Osteoblast (primary cell): ENCODE measurements around the gene USP3. TPM values are rescaled to one million over a fixed set of nuclear protein-coding genes. Genes with fewer than 3 reads are reported as not detected.

Experiments used
- DNase-seq: peaks from one replicate; pipeline ENCODE4 v3.0.0; 2011; ENCODE audit warnings: low spot score, mixed read lengths; ENCODE audit not compliant: insufficient read length; ENCODE audit errors: missing footprints
- H2AFZ ChIP-seq: 2 replicates; pipeline ENCODE4 v1.6.0; 2011; ENCODE audit warnings: mild to moderate bottlenecking, low read length
- H3K27ac ChIP-seq: 2 replicates; pipeline ENCODE4 v1.5.1; 2011; ENCODE audit warnings: mild to moderate bottlenecking, low read depth, low read length, moderate library complexity
- H3K27me3 ChIP-seq: 2 replicates; pipeline ENCODE4 v1.6.0; 2012; ENCODE audit warnings: mild to moderate bottlenecking, control low read depth, inconsistent platforms, low read length, moderate library complexity; ENCODE audit not compliant: insufficient read depth
- H3K36me3 ChIP-seq: 2 replicates; pipeline ENCODE4 v1.5.1; 2011; ENCODE audit warnings: mild to moderate bottlenecking, low read length, control low read depth, moderate library complexity; ENCODE audit not compliant: insufficient read depth
- H3K4me1 ChIP-seq: 2 replicates; pipeline ENCODE4 v1.5.1; 2011; ENCODE audit warnings: mild to moderate bottlenecking, low read length, control low read depth, moderate library complexity; ENCODE audit not compliant: insufficient read depth
- H3K4me2 ChIP-seq: 2 replicates; pipeline ENCODE4 v1.6.0; 2011; ENCODE audit warnings: mild to moderate bottlenecking, low read length; ENCODE audit not compliant: insufficient read depth
- H3K4me3 ChIP-seq: fragments of 200-600 bp; sonication (generic); 3 replicates; pipeline ENCODE4 v1.5.1; 2012; ENCODE audit warnings: mild to moderate bottlenecking, low read length, inconsistent platforms; ENCODE audit not compliant: insufficient read depth
- H3K79me2 ChIP-seq: 2 replicates; pipeline ENCODE4 v1.6.0; 2012; ENCODE audit warnings: mild to moderate bottlenecking, low read length, control low read depth, inconsistent platforms; ENCODE audit not compliant: insufficient read depth
- H3K9me3 ChIP-seq: 2 replicates; pipeline ENCODE4 v1.5.1; 2011; ENCODE audit warnings: low read depth, low read length, control low read depth
- H4K20me1 ChIP-seq: 2 replicates; pipeline ENCODE4 v1.6.0; 2012; ENCODE audit warnings: mild to moderate bottlenecking, low read length, control low read depth; ENCODE audit not compliant: insufficient read depth
- CTCF ChIP-seq: IDR thresholded peaks from 2 replicates; pipeline ENCODE4 v1.5.1; 2011; ENCODE audit warnings: mild to moderate bottlenecking, low read depth, low read length, moderate library complexity; ENCODE audit errors: extremely low read depth
- total RNA-seq: library from RNA; depleted of rRNA; stranded (reverse); fragments of >200 nt; gene quantifications from 2 replicates; pipeline ENCODE4 v1.2.3, GENCODE V29; 2012

USP3 gene
- total RNA-seq, 1 donor: 60.1 TPM

GRCh38 chr15:63493436-63493835 is 11.0 kb upstream of the USP3 start:
- Histone ChIP-seq H4K20me1 (no peaks in the 10 kb centered on the region), H3K4me2 (no peak overlapping the region), H3K27me3 (peaks cover 13% of the 10 kb centered on the region), H3K4me3 (no peak overlapping the region), H2AFZ (no peak overlapping the region), H3K9me3 (no peaks in the 10 kb centered on the region), H3K36me3 (no peaks in the 10 kb centered on the region), H3K27ac (no peak overlapping the region), H3K79me2 (no peaks in the 10 kb centered on the region), H3K4me1 (peaks cover 11% of the 10 kb centered on the region)
- no peak for TF ChIP-seq CTCF
- no peak for DNase-seq

- peaks cover 13% of the 10 kb centered on the region for H3K27me3 ChIP-seq
- H2AFZ ChIP-seq: no peak overlapping the region
- no peak overlapping the region for H3K4me2 ChIP-seq
- no peak overlapping the region for H3K27ac ChIP-seq
- H3K36me3 ChIP-seq: no peaks in the 10 kb centered on the region
- H3K9me3 ChIP-seq: no peaks in the 10 kb centered on the region
- H3K4me1 ChIP-seq: peaks cover 11% of the 10 kb centered on the region
- no peak overlapping the region for H3K4me3 ChIP-seq
- no peaks in the 10 kb centered on the region for H3K79me2 ChIP-seq
- no peak for DNase-seq
- no peak for TF ChIP-seq CTCF
- no peaks in the 10 kb centered on the region for H4K20me1 ChIP-seq
Observed at GRCh38 chr15:63494408-63494807, 10.0 kb upstream of the USP3 start.

GRCh38 chr15:63495343-63495742 is 9.1 kb upstream of the USP3 start:
- H3K79me2 ChIP-seq: no peaks in the 10 kb centered on the region
- H4K20me1 ChIP-seq: no peaks in the 10 kb centered on the region
- TF ChIP-seq CTCF: no peak
- peaks cover 13% of the 10 kb centered on the region for H3K27me3 ChIP-seq
- H3K27ac ChIP-seq: no peak overlapping the region
- no peak for DNase-seq
- H3K36me3 ChIP-seq: no peaks in the 10 kb centered on the region
- no peak overlapping the region for H3K4me2 ChIP-seq
- no peak overlapping the region for H3K4me3 ChIP-seq
- H3K9me3 ChIP-seq: no peaks in the 10 kb centered on the region
- no peak overlapping the region for H2AFZ ChIP-seq
- H3K4me1 ChIP-seq: peaks cover 11% of the 10 kb centered on the region

GRCh38 chr15:63495780-63496488 is 8.5 kb upstream of the USP3 start:
- H3K79me2 ChIP-seq: no peaks in the 10 kb centered on the region
- H3K4me3 ChIP-seq: no peak overlapping the region
- H3K27me3 ChIP-seq: peaks cover 13% of the 10 kb centered on the region
- DNase-seq: no peak
- H3K4me1 ChIP-seq: peaks cover 12% of the 10 kb centered on the region
- TF ChIP-seq CTCF: no peak
- H4K20me1 ChIP-seq: no peaks in the 10 kb centered on the region
- no peak overlapping the region for H3K27ac ChIP-seq
- no peaks in the 10 kb centered on the region for H3K9me3 ChIP-seq
- H3K4me2 ChIP-seq: no peak overlapping the region
- H2AFZ ChIP-seq: no peak overlapping the region
- no peaks in the 10 kb centered on the region for H3K36me3 ChIP-seq
